Fibroblast of skin of abdomen (primary cell): ENCODE results near the gene ATRNL1.
"Not testable (repeated sequence)": the region's sequence is repeated elsewhere in the genome, so short reads cannot be mapped to it uniquely, and the experiment has no call there.

Source experiments
- DNase-seq: peaks from one replicate; pipeline ENCODE4 v3.0.0-alpha.2; 2013

Gene ATRNL1

GRCh38 chr10:115432188-115432819, 339.1 kb downstream of the ATRNL1 start:
- peak; percentile 39 for DNase-seq

- DNase-seq: no peak
These were observed 343.8 kb downstream of the ATRNL1 start for GRCh38 chr10:115436999-115437398.

- no peak for DNase-seq
These were observed 348.9 kb downstream of the ATRNL1 start for GRCh38 chr10:115441907-115442545.

GRCh38 chr10:115456812-115457211, 363.6 kb downstream of the ATRNL1 start:
- DNase-seq: no peak

- no peak for DNase-seq
These were observed 390.1 kb downstream of the ATRNL1 start for GRCh38 chr10:115483294-115483693.

GRCh38 chr10:115491526-115492140, 398.5 kb downstream of the ATRNL1 start:
- no peak for DNase-seq

GRCh38 chr10:115503546-115503945, 410.4 kb downstream of the ATRNL1 start:
- no peak for DNase-seq

- no peak for DNase-seq
These were observed 421.7 kb downstream of the ATRNL1 start for GRCh38 chr10:115514895-115515294.

- no peak for DNase-seq
These were observed 432.0 kb downstream of the ATRNL1 start for GRCh38 chr10:115525141-115525540.

- DNase-seq: not testable (repeated sequence)
These were observed 434.5 kb downstream of the ATRNL1 start for GRCh38 chr10:115527682-115528081.

- not testable (repeated sequence) for DNase-seq
These were observed 443.2 kb downstream of the ATRNL1 start for GRCh38 chr10:115536401-115536800.

GRCh38 chr10:115539142-115539762, 446.1 kb downstream of the ATRNL1 start:
- DNase-seq: no peak

GRCh38 chr10:115555887-115556402, 462.8 kb downstream of the ATRNL1 start:
- no peak for DNase-seq

- no peak for DNase-seq
These were observed 465.1 kb downstream of the ATRNL1 start for GRCh38 chr10:115558252-115558651.

- no peak for DNase-seq
These were observed 473.7 kb downstream of the ATRNL1 start for GRCh38 chr10:115566867-115567266.

GRCh38 chr10:115572740-115573455, 479.7 kb downstream of the ATRNL1 start:
- DNase-seq: no peak

GRCh38 chr10:115580239-115580638, 487.1 kb downstream of the ATRNL1 start:
- no peak for DNase-seq

GRCh38 chr10:115593060-115593459, 499.9 kb downstream of the ATRNL1 start:
- DNase-seq: no peak

GRCh38 chr10:115604627-115605026, 511.5 kb downstream of the ATRNL1 start:
- peak; percentile 47 for DNase-seq

- DNase-seq: peak; percentile 74
These were observed 512.9 kb downstream of the ATRNL1 start for GRCh38 chr10:115606086-115606485.

GRCh38 chr10:115606741-115607140, 513.6 kb downstream of the ATRNL1 start:
- no peak for DNase-seq

- peak; percentile 77 for DNase-seq
These were observed 531.3 kb downstream of the ATRNL1 start for GRCh38 chr10:115624448-115624847.

- DNase-seq: no peak
These were observed 535.5 kb downstream of the ATRNL1 start for GRCh38 chr10:115628616-115629015.
